GM12878 (cell line): ENCODE results near the gene ARL10. TPM values are rescaled to one million over a fixed set of nuclear protein-coding genes. Genes with fewer than 3 reads are reported as not detected.

Source experiments
- ATAC-seq: fragments of 200-7000 bp; cut with Tn5 transposase; 3 replicates; pipeline ENCODE4 v1.9.1; 2020; ENCODE audit warnings: mild to moderate bottlenecking, moderate library complexity
- BruUV-seq: library from RNA; stranded (reverse); fragments of 400-500 nt; replicated peaks from 2 replicates; lab custom pipeline; 2021; lab: Mats Ljungman, UMichigan
- CTCF ChIA-PET: fragments of 300-600 bp; sonication (Branson Sonifier 250); formaldehyde crosslinking; extraction: SDS; loops from one replicate; lab custom pipeline; 2021; ENCODE audit warnings: inconsistent platforms; lab: Yijun Ruan, JAX
- POLR2A ChIA-PET: fragments of 350-600 bp; formaldehyde crosslinking; extraction: SDS; loops from one replicate; lab custom pipeline; 2021; ENCODE audit warnings: inconsistent platforms; lab: Charles Lee
- RAD21 ChIA-PET: fragments of 300-600 bp; sonication (Branson Sonifier 250); formaldehyde crosslinking; loops from one replicate; lab custom pipeline; 2023; ENCODE audit warnings: antibody characterized with exemption; ENCODE audit not compliant: unreplicated experiment; lab: Charles Lee
- SMC1A ChIA-PET: fragments of 300-600 bp; sonication (Branson Sonifier 250); formaldehyde crosslinking; loops from one replicate; lab custom pipeline; 2023; ENCODE audit not compliant: unreplicated experiment, uncharacterized antibody; lab: Charles Lee
- DNase-seq: peaks from one replicate; pipeline ENCODE4 v3.0.0-alpha.2; 2011; ENCODE audit warnings: low read depth, low spot score
- FAIRE-seq: peaks from 3 replicates; lab custom pipeline; 2011; peaks lifted over from hg19 to GRCh38; lab: Jason Lieb, UNC
- H2AFZ ChIP-seq: 2 replicates; pipeline ENCODE4 v1.6.0; 2011; ENCODE audit warnings: low read depth, low read length, control low read depth; ENCODE audit not compliant: control insufficient read depth
- H3K27ac ChIP-seq: 2 replicates; pipeline ENCODE4 v1.5.1; 2011; ENCODE audit warnings: control low read depth; ENCODE audit not compliant: control insufficient read depth, insufficient read depth
- H3K27me3 ChIP-seq, 2 experiments: replicated peaks in 1 of 2; 2 replicates each; pipeline versions ENCODE4 v1.6.0 to v1.6.1; 2011; ENCODE audit warnings: low read length in 1 of 2; ENCODE audit not compliant: control insufficient read depth in 2 of 2, insufficient read depth in 2 of 2
- H3K36me3 ChIP-seq, 2 experiments: 2 replicates each; pipeline ENCODE4 v1.5.1; 2011; ENCODE audit warnings: low read length in 1 of 2; ENCODE audit not compliant: control insufficient read depth in 2 of 2, insufficient read depth in 2 of 2
- H3K4me1 ChIP-seq: 2 replicates; pipeline ENCODE4 v1.6.1; 2011; ENCODE audit warnings: mild to moderate bottlenecking, low read length, moderate library complexity, mixed read lengths; ENCODE audit not compliant: control insufficient read depth, insufficient read depth
- H3K4me2 ChIP-seq: 2 replicates; pipeline ENCODE4 v1.6.0; 2011; ENCODE audit warnings: control low read depth; ENCODE audit not compliant: control insufficient read depth, insufficient read depth
- H3K4me3 ChIP-seq: fragments of 200-600 bp; sonication (generic); 2 replicates; pipeline ENCODE4 v1.5.1; 2016
- H3K79me2 ChIP-seq: 2 replicates; pipeline ENCODE4 v1.6.0; 2011; ENCODE audit warnings: low read length; ENCODE audit not compliant: control insufficient read depth, insufficient read depth
- H3K9ac ChIP-seq: 2 replicates; pipeline ENCODE4 v1.8.0; 2011; ENCODE audit warnings: low read length, control low read depth, mixed read lengths; ENCODE audit not compliant: control insufficient read depth, insufficient read depth
- H3K9me3 ChIP-seq: replicated peaks from 3 replicates; pipeline ENCODE4 v1.5.1; 2011; ENCODE audit warnings: mild to moderate bottlenecking, low read length; ENCODE audit not compliant: control insufficient read depth, insufficient read depth
- H4K20me1 ChIP-seq: 2 replicates; pipeline ENCODE4 v1.6.0; 2011; ENCODE audit not compliant: control insufficient read depth, insufficient read depth
- EED ChIP-seq: sonication (generic); IDR thresholded peaks from 2 replicates; pipeline ENCODE4 v1.6.1; 2016; ENCODE audit warnings: antibody characterized with exemption, low read depth
- LARP7 ChIP-seq: fragments of 450-650 bp; IDR thresholded peaks from 2 replicates; pipeline ENCODE4 v1.6.1; 2017; ENCODE audit warnings: mild to moderate bottlenecking
- MEF2B ChIP-seq: fragments of 450-650 bp; IDR thresholded peaks from 2 replicates; pipeline ENCODE4 v1.6.1; 2018; ENCODE audit warnings: mild to moderate bottlenecking, moderate library complexity; ENCODE audit not compliant: partially characterized antibody, poor library complexity, severe bottlenecking
- MTA2 ChIP-seq: fragments of 450-650 bp; IDR thresholded peaks from 2 replicates; pipeline ENCODE4 v1.6.1; 2016; ENCODE audit warnings: low read depth, mild to moderate bottlenecking, moderate library complexity
- MXI1 ChIP-seq: fragments of 150-350 bp; IDR thresholded peaks from 2 replicates; pipeline ENCODE4 v1.6.1; 2011; ENCODE audit warnings: low read depth, mild to moderate bottlenecking, inconsistent platforms, low read length, improper control_type of control experiment
- MYC ChIP-seq: IDR thresholded peaks from 2 replicates; pipeline ENCODE4 v1.6.1; 2011; ENCODE audit warnings: mild to moderate bottlenecking, low read length, moderate library complexity, inconsistent platforms; ENCODE audit not compliant: insufficient read depth, insufficient replicate concordance, insufficient read length, severe bottlenecking
- NFYA ChIP-seq: IDR thresholded peaks from 2 replicates; pipeline ENCODE4 v1.6.1; 2011; ENCODE audit warnings: low read depth, mild to moderate bottlenecking, low read length, improper control_type of control experiment, borderline replicate concordance
- SKIL ChIP-seq: fragments of 450-650 bp; IDR thresholded peaks from 2 replicates; pipeline ENCODE4 v1.6.1; 2017; ENCODE audit warnings: mild to moderate bottlenecking, low read depth, inconsistent platforms; ENCODE audit not compliant: poor library complexity, severe bottlenecking
- SP1 ChIP-seq: IDR thresholded peaks from one replicate; pipeline ENCODE4 v1.6.1; 2011; ENCODE audit warnings: low read depth, low read length
- SPI1 ChIP-seq: IDR thresholded peaks from 2 replicates; pipeline ENCODE4 v1.6.1; 2011; ENCODE audit warnings: low read depth, mild to moderate bottlenecking, low read length, moderate library complexity, borderline replicate concordance; ENCODE audit not compliant: insufficient read depth
- WGBS: methylation state at CpG from one replicate; pipeline ENCODE4 v1.1.6; 2016; ENCODE audit warnings: low lambda C conversion rate; ENCODE audit not compliant: insufficient replicate concordance, insufficient coverage; ENCODE audit errors: missing lambda C conversion rate; 5-methylcytosine and 5-hydroxymethylcytosine counted together
- in situ Hi-C: fragments of 300-500 bp; cut with MboI; formaldehyde crosslinking; loops from 9 replicates; pipeline ENCODE4 v1.14.3; 2018; ENCODE audit warnings: mixed read lengths
- intact Hi-C: fragments of 100-400 bp; cut with micrococcal nuclease; formaldehyde crosslinking; loops from one replicate; pipeline ENCODE4 v1.14.2; 2022; ENCODE audit not compliant: unreplicated experiment
- polyA plus RNA-seq, 11 experiments: library from polyadenylated mRNA; depleted of rRNA in 4 of 11; unstranded in 6 of 11; stranded (reverse) in 5 of 11; fragments of >200 nt; fragmentation: Nextera tagmentation in 4 of 11; fragmentation: Illumina TruSeq in 1 of 11; extraction: Ambion mirVana in 4 of 11; extraction: Trizol in 1 of 11; gene quantifications; 1 replicate in 1 of 11; 2 replicates in 10 of 11; pipeline versions ENCODE4 v1.2.1 to v1.2.3, GENCODE V29; 2011 to 2016; ENCODE audit warnings: inconsistent platforms in 2 of 11, missing spikeins in 2 of 11, low read depth in 1 of 11
- total RNA-seq, 4 experiments: library from RNA; depleted of rRNA in 3 of 4; stranded (reverse); fragments of >200 nt in 3 of 4; fragmentation: Illumina TruSeq in 1 of 4; extraction: Trizol in 1 of 4; gene quantifications; 2 replicates each; pipeline versions ENCODE4 v1.2.1 to v1.2.3, GENCODE V29; 2013 to 2021

The ARL10 gene
- total and polyA plus RNA-seq, 10 of the 15 experiments (the other 5 are each of a cell fraction or from before 2014, with no cell fraction given): 0.44 to 6.4 (median 2.4) TPM

- FAIRE-seq (no peak), ATAC-seq (peak; percentile 68), DNase-seq (no peak)
- CTCF ChIA-PET: interaction anchor here (0.7 to 2.0 kb wide), 4 partner anchors 9 to 172 kb away, joined by 3 to 4 read pairs (median 4); no protein-coding TSS in a partner anchor
- RAD21 ChIA-PET: interaction anchor here (0.7 to 0.9 kb wide), 2 partner anchors 22 to 676 kb away, joined by 3 to 4 read pairs; no protein-coding TSS in a partner anchor
- TF ChIP-seq EED: no peak
- TF ChIP-seq LARP7: no peak
- TF ChIP-seq MYC: no peak
- Histone ChIP-seq H3K4me2 (no peak overlapping the region), H3K27ac (no peak overlapping the region), H3K4me3 (no peak overlapping the region), H3K9me3 (no peaks in the 10 kb centered on the region), H2AFZ (no peak overlapping the region), H4K20me1 (no peaks in the 10 kb centered on the region), H3K9ac (no peak overlapping the region), H3K27me3 (no peaks in the 10 kb centered on the region), H3K36me3 (no peaks in the 10 kb centered on the region; a peak in 1 of 4 replicates), H3K4me1 (no peaks in the 10 kb centered on the region), H3K79me2 (no peaks in the 10 kb centered on the region)
- POLR2A ChIA-PET: interaction anchor here (0.9 kb wide), 1 partner anchor 17 kb away, joined by 3 read pairs; no protein-coding TSS in a partner anchor
- intact Hi-C loops: no loop called here
- SMC1A ChIA-PET: interaction anchor here (1.0 to 1.7 kb wide), 2 partner anchors 9 to 677 kb away, joined by 3 to 5 read pairs; partner anchors contain the start of gene CLTB
- no TSS peak for BruUV-seq
- in situ Hi-C loops: no loop called here
- WGBS: 69% methylated on average over 9 of the region's 9 CpGs
Observed at GRCh38 chr5:176406436-176407052, 41.3 kb downstream of the ARL10 start.

DNA sequence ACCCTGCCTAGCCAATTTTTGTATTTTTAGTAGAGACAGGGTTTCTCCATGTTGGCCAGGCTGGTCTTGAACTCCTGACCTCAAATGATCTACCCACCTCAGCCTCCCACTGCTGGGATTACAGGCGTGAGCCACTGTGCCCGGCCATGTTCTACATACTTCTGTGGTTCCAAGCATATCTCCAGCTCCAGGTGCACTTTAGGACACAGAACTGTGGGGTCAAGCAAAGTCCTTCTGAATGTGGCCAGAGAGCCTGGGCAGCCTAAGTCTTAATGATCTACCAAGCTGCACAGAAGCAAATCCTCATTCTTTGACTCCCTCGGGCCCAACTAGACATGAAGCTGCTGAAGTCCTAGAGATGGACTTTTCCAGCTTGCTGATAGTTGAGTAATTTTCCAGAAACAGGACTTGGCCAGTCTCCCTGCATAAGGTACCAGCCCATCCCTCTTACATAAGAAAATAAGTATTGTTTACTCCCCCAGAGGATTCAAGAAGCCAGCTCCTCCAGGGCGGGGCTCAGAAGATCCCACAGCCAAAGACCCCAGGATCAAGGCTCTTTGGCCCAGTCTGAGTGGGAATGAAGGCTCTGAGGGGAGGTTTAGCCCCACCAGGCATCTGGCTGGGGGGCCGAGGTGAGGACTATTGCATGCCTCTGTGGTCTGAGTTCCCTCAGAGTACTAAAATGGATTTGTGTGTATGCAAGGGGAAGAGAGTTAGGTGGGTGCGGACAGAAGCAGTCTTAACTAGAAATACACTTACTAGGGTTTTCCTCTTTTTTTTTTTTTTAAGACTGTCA, 42.4 kb downstream of the ARL10 start:
- no peaks in the 10 kb centered on the region for H3K9me3 ChIP-seq
- RAD21 ChIA-PET: interaction anchor here (0.7 kb wide), 1 partner anchor 21 kb away, joined by 4 read pairs; no protein-coding TSS in a partner anchor
- no peak overlapping the region for H2AFZ ChIP-seq
- POLR2A ChIA-PET: interaction anchor here (0.6 kb wide), 1 partner anchor 21 kb away, joined by 3 read pairs; no protein-coding TSS in a partner anchor
- FAIRE-seq (no peak), DNase-seq (no peak), ATAC-seq (no peak)
- CTCF ChIA-PET: interaction anchor here (0.7 kb wide), 2 partner anchors 10 to 128 kb away, joined by 3 read pairs; no protein-coding TSS in a partner anchor
- no peaks in the 10 kb centered on the region for H3K79me2 ChIP-seq
- SMC1A ChIA-PET: interaction anchor here (1.7 kb wide), 1 partner anchor 8 kb away, joined by 5 read pairs; the partner anchor contains the start of gene CLTB
- H3K4me1 ChIP-seq: no peaks in the 10 kb centered on the region
- WGBS: 83% methylated on average over 6 of the region's 6 CpGs
- no peaks in the 10 kb centered on the region; a peak in 1 of 4 replicates for H3K36me3 ChIP-seq
- intact Hi-C loops: no loop called here
- in situ Hi-C loops: no loop called here
- H3K27ac ChIP-seq: no peak overlapping the region
- BruUV-seq: no TSS peak
- no peaks in the 10 kb centered on the region for H3K27me3 ChIP-seq
- no peaks in the 10 kb centered on the region for H4K20me1 ChIP-seq
- H3K4me2 ChIP-seq: no peak overlapping the region
- H3K9ac ChIP-seq: no peak overlapping the region
- no peak overlapping the region for H3K4me3 ChIP-seq
- TF ChIP-seq MTA2 (no peak), MXI1 (no peak), NFYA (no peak), SPI1 (no peak), SP1 (no peak), SKIL (no peak), MEF2B (no peak)
